Measurements from ENCODE around the gene SURF6.

DNA sequence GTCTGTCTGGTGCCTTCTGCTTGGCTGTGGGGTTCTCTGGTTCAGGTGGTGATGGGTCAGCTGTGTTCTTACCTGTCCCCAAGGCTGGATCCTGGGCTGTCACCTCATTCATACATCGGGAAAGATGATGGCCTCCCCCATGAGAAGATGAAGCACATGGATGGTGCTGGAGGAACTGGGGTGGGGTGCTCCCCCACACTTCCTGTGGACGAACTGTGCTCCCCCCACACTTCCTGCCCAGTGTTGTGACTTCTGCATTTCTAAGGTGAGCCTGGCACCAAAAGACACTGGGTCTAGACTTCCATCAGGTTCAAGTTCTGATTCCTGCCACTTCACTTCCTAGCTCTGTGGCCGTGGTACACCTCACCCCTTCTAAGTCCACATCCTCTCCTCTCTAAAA, 4.3 kb upstream of the SURF6 start:
- TF ChIP-seq, protein P1, sequence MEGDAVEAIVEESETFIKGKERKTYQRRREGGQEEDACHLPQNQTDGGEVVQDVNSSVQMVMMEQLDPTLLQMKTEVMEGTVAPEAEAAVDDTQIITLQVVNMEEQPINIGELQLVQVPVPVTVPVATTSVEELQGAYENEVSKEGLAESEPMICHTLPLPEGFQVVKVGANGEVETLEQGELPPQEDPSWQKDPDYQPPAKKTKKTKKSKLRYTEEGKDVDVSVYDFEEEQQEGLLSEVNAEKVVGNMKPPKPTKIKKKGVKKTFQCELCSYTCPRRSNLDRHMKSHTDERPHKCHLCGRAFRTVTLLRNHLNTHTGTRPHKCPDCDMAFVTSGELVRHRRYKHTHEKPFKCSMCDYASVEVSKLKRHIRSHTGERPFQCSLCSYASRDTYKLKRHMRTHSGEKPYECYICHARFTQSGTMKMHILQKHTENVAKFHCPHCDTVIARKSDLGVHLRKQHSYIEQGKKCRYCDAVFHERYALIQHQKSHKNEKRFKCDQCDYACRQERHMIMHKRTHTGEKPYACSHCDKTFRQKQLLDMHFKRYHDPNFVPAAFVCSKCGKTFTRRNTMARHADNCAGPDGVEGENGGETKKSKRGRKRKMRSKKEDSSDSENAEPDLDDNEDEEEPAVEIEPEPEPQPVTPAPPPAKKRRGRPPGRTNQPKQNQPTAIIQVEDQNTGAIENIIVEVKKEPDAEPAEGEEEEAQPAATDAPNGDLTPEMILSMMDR (IDR thresholded peaks at IDR 0.05; ENCODE audit: poor library complexity), result no peak
- TF ChIP-seq EZH2 (IDR thresholded peaks at IDR 0.05; ENCODE audit: borderline replicate concordance), result no peak
- no peak for TF ChIP-seq EZH2phosphoT487 (IDR thresholded peaks at IDR 0.05; ENCODE audit: low read depth, severe bottlenecking, unreplicated experiment)
